OCI-LY3 (cell line): ENCODE results near the gene UNC45A.

Source experiments
- CTCF ChIP-seq: fragments of 200-600, 300-600 bp; sonication (generic); IDR thresholded peaks from 2 replicates; pipeline ENCODE4 v1.5.1; 2014; ENCODE audit warnings: antibody characterized with exemption, low read length, low read depth
- EZH2phosphoT487 ChIP-seq: fragments of 200-600 bp; shearing (Covaris generic); IDR thresholded peaks from 2 replicates; pipeline ENCODE4 v1.6.1; 2018; ENCODE audit warnings: antibody characterized with exemption, mixed run types, low read depth

DNA sequence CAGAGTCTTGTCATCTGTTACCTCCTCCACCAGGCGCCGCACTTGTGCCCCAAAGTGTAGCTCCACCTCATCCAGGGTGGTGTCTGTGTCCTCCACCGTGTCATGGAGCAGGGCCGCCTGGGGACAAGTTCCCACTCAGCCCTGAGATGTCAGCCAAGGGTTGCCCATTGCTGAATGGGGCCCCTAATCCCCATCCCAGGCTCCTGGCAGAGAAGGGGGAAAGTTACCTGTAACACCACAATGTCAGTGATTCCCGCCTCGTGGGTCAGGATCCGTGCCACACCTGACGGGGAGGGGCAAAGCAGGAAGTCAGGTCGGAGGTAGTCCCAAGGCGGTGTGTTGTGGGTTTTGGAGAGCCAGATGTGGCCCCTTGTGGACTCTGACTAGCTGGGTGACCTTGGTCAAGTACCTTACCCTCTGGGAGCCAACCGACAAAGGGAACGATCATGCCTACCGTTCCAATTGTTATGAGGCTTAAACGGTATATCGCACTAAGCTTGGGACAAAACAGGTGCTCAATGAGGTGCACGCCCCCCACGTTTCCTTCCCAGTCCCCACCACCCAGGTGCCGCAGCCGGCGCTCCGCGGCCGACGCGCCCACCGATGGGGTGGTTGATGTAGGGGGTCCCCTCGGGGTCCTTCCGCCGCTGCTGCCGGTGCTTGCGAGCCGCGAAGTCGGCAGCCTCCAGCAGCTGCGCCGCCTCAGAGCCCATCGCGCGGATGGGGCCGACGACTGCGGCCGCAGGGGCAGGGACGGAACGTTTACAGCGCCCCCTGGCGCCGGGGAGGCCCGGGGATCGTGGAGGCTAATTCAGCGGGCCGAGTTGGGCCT is 3.0 kb upstream of the UNC45A start, which contains the start of gene HDDC3:
- TF ChIP-seq CTCF (peak; percentile 93), EZH2phosphoT487 (no peak)
